HEK293T (cell line): ENCODE data around the gene NBAS.

ENCODE experiments used
- ARNT ChIP-seq: fragments of 450-650 bp; IDR thresholded peaks from 2 replicates; pipeline ENCODE4 v1.6.1; 2017; ENCODE audit warnings: mild to moderate bottlenecking
- BHLHE40 ChIP-seq: fragments of 450-650 bp; IDR thresholded peaks from 2 replicates; pipeline ENCODE4 v1.6.1; 2016; ENCODE audit warnings: mild to moderate bottlenecking, moderate library complexity, borderline replicate concordance
- FOXM1 ChIP-seq: fragments of 450-650 bp; IDR thresholded peaks from 2 replicates; pipeline ENCODE4 v1.6.1; 2017; ENCODE audit warnings: mild to moderate bottlenecking, borderline replicate concordance
- HDGF ChIP-seq: fragments of 450-650 bp; IDR thresholded peaks from 2 replicates; pipeline ENCODE4 v1.6.1; 2017; ENCODE audit warnings: antibody characterized with exemption, borderline replicate concordance
- L3MBTL2 ChIP-seq: fragments of 450-650 bp; conservative IDR thresholded peaks from 2 replicates; pipeline ENCODE4 v1.6.1; 2016; ENCODE audit warnings: mild to moderate bottlenecking
- LEF1 ChIP-seq: fragments of 450-650 bp; IDR thresholded peaks from 2 replicates; pipeline ENCODE4 v1.6.1; 2017; ENCODE audit warnings: mild to moderate bottlenecking, borderline replicate concordance
- NFRKB ChIP-seq: fragments of 450-650 bp; IDR thresholded peaks from 2 replicates; pipeline ENCODE4 v1.6.1; 2016; ENCODE audit warnings: mild to moderate bottlenecking, moderate library complexity
- PKNOX1 ChIP-seq: fragments of 450-650 bp; IDR thresholded peaks from 2 replicates; pipeline ENCODE4 v1.6.1; 2016
- SP1 ChIP-seq: fragments of 450-650 bp; IDR thresholded peaks from 2 replicates; pipeline ENCODE4 v1.6.1; 2017
- SUZ12 ChIP-seq: fragments of 450-650 bp; IDR thresholded peaks from 2 replicates; pipeline ENCODE4 v1.6.1; 2016; ENCODE audit warnings: mild to moderate bottlenecking
- TARDBP ChIP-seq: fragments of 450-650 bp; IDR thresholded peaks from 2 replicates; pipeline ENCODE4 v1.6.1; 2016
- ZNF384 ChIP-seq: fragments of 450-650 bp; IDR thresholded peaks from 2 replicates; pipeline ENCODE4 v1.6.1; 2016

GRCh38 chr2:15448250-15448839 is 112.8 kb downstream of the NBAS start:
- no peak for TF ChIP-seq FOXM1
- no peak for TF ChIP-seq LEF1
- TF ChIP-seq PKNOX1: no peak
- TF ChIP-seq HDGF: no peak
- no peak for TF ChIP-seq ZNF384
- no peak for TF ChIP-seq ARNT
- no peak for TF ChIP-seq TARDBP
- no peak for TF ChIP-seq SP1
- TF ChIP-seq BHLHE40: no peak
- TF ChIP-seq L3MBTL2: no peak
- no peak for TF ChIP-seq SUZ12
- no peak for TF ChIP-seq NFRKB
